BLaER1 treated with 17β-estradiol and CSF1 and Interleukin-3, amounts not matched to agents 10 nM and 100 nM (cell line): ENCODE results near the gene TBC1D16.

Experiments
- H3K27ac ChIP-seq, 11 experiments: shearing (Covaris generic); formaldehyde crosslinking; 2 replicates each; pipeline ENCODE4 v1.8.1; 2022
- H3K27me3 ChIP-seq, 11 experiments: shearing (Covaris generic); formaldehyde crosslinking; 2 replicates each; pipeline ENCODE4 v1.8.1; 2022
- H3K36me3 ChIP-seq, 11 experiments: shearing (Covaris generic); formaldehyde crosslinking; 2 replicates each; pipeline ENCODE4 v1.8.1; 2022
- H3K4me1 ChIP-seq, 10 experiments: shearing (Covaris generic); formaldehyde crosslinking; 2 replicates each; pipeline ENCODE4 v1.8.1; 2022
- H3K4me2 ChIP-seq, 11 experiments: shearing (Covaris generic); formaldehyde crosslinking; 2 replicates each; pipeline ENCODE4 v1.8.1; 2022
- H3K4me3 ChIP-seq, 10 experiments: shearing (Covaris generic); formaldehyde crosslinking; 2 replicates each; pipeline ENCODE4 v1.8.1; 2022
- H3K9ac ChIP-seq, 11 experiments: shearing (Covaris generic); formaldehyde crosslinking; 2 replicates each; pipeline ENCODE4 v1.8.1; 2022
- H3K9me3 ChIP-seq, 11 experiments: shearing (Covaris generic); formaldehyde crosslinking; replicated peaks in 1 of 11; 2 replicates each; pipeline ENCODE4 v1.8.1; 2022
- H4K20me1 ChIP-seq, 11 experiments: shearing (Covaris generic); formaldehyde crosslinking; 2 replicates each; pipeline ENCODE4 v1.8.1; 2022
- Cebpa-rat ChIP-seq, 11 experiments: shearing (Covaris generic); IDR thresholded peaks; 2 replicates each; pipeline ENCODE4 v1.8.1; 2022

Gene TBC1D16

GRCh38 chr17:79981090-79981489 lies 54.6 kb downstream of the TBC1D16 start:
- Histone ChIP-seq H3K9me3 (no peaks in the 10 kb centered on the region), H3K4me3 (no peak overlapping the region), H4K20me1 (peaks cover 3 to 73% (median 58%) of the 10 kb centered on the region in 11 experiments; a peak in 20 of 22 replicates), H3K27me3 (no peaks in the 10 kb centered on the region), H3K4me2 (0 out of 22 replicates have a peak overlapping the region, but pooled peaks of 1 of the 11 experiments have one; percentile 79), H3K4me1 (peaks cover 16 to 77% (median 71%) of the 10 kb centered on the region in 10 experiments), H3K9ac (no peak overlapping the region), H3K27ac (no peak overlapping the region), H3K36me3 (peaks cover 0 to 7% (median 0%) of the 10 kb centered on the region in 11 experiments; a peak in 3 of 22 replicates)
- TF ChIP-seq Cebpa-rat (IDR thresholded peaks at IDR 0.05): no peak

- H3K27me3 ChIP-seq: no peaks in the 10 kb centered on the region
- no peak for TF ChIP-seq Cebpa-rat (IDR thresholded peaks at IDR 0.05)
- no peaks in the 10 kb centered on the region for H3K9me3 ChIP-seq
- peak overlapping the region in 8 of 11 experiments; percentile 32 to 79 (median 68); a peak in 15 of 22 replicates for H3K4me2 ChIP-seq
- 0 out of 22 replicates have a peak overlapping the region, but pooled peaks of 1 of the 11 experiments have one; percentile 24 for H3K9ac ChIP-seq
- H3K4me1 ChIP-seq: peaks cover 18 to 77% (median 71%) of the 10 kb centered on the region in 10 experiments
- H4K20me1 ChIP-seq: peaks cover 3 to 76% (median 63%) of the 10 kb centered on the region in 11 experiments; a peak in 20 of 22 replicates
- H3K4me3 ChIP-seq: no peak overlapping the region
- peaks cover 0 to 7% (median 0%) of the 10 kb centered on the region in 11 experiments; a peak in 3 of 22 replicates for H3K36me3 ChIP-seq
- H3K27ac ChIP-seq: no peak overlapping the region
Observed at GRCh38 chr17:79980246-79981043, 55.2 kb downstream of the TBC1D16 start.

GRCh38 chr17:79979816-79980215 lies 55.9 kb downstream of the TBC1D16 start:
- Histone ChIP-seq H3K4me2 (peak overlapping the region in 8 of 11 experiments; percentile 32 to 79 (median 68); a peak in 15 of 22 replicates), H3K4me3 (no peak overlapping the region), H4K20me1 (peaks cover 3 to 76% (median 69%) of the 10 kb centered on the region in 11 experiments; a peak in 20 of 22 replicates), H3K9ac (0 out of 22 replicates have a peak overlapping the region, but pooled peaks of 1 of the 11 experiments have one; percentile 24), H3K27ac (no peak overlapping the region), H3K4me1 (peaks cover 18 to 77% (median 71%) of the 10 kb centered on the region in 10 experiments), H3K36me3 (peaks cover 0 to 7% (median 0%) of the 10 kb centered on the region in 11 experiments; a peak in 3 of 22 replicates), H3K27me3 (no peaks in the 10 kb centered on the region), H3K9me3 (no peaks in the 10 kb centered on the region)
- TF ChIP-seq Cebpa-rat (IDR thresholded peaks at IDR 0.05): no peak

- no peak overlapping the region for H3K4me3 ChIP-seq
- H3K27ac ChIP-seq: no peak overlapping the region
- peaks cover 3 to 81% (median 70%) of the 10 kb centered on the region in 11 experiments; a peak in 20 of 22 replicates for H4K20me1 ChIP-seq
- 0 out of 22 replicates have a peak overlapping the region, but pooled peaks of 1 of the 11 experiments have one; percentile 24 for H3K9ac ChIP-seq
- no peak for TF ChIP-seq Cebpa-rat (IDR thresholded peaks at IDR 0.05)
- H3K27me3 ChIP-seq: no peaks in the 10 kb centered on the region
- no peaks in the 10 kb centered on the region for H3K9me3 ChIP-seq
- H3K4me2 ChIP-seq: peak overlapping the region in 9 of 11 experiments; percentile 18 to 79 (median 67); a peak in 16 of 22 replicates
- peaks cover 18 to 78% (median 73%) of the 10 kb centered on the region in 10 experiments for H3K4me1 ChIP-seq
- peaks cover 0 to 7% (median 0%) of the 10 kb centered on the region in 11 experiments; a peak in 3 of 22 replicates for H3K36me3 ChIP-seq
Observed at GRCh38 chr17:79979221-79979741, 56.4 kb downstream of the TBC1D16 start.

GRCh38 chr17:79978548-79978855 lies 57.2 kb downstream of the TBC1D16 start:
- TF ChIP-seq Cebpa-rat (IDR thresholded peaks at IDR 0.05): no peak

DNA sequence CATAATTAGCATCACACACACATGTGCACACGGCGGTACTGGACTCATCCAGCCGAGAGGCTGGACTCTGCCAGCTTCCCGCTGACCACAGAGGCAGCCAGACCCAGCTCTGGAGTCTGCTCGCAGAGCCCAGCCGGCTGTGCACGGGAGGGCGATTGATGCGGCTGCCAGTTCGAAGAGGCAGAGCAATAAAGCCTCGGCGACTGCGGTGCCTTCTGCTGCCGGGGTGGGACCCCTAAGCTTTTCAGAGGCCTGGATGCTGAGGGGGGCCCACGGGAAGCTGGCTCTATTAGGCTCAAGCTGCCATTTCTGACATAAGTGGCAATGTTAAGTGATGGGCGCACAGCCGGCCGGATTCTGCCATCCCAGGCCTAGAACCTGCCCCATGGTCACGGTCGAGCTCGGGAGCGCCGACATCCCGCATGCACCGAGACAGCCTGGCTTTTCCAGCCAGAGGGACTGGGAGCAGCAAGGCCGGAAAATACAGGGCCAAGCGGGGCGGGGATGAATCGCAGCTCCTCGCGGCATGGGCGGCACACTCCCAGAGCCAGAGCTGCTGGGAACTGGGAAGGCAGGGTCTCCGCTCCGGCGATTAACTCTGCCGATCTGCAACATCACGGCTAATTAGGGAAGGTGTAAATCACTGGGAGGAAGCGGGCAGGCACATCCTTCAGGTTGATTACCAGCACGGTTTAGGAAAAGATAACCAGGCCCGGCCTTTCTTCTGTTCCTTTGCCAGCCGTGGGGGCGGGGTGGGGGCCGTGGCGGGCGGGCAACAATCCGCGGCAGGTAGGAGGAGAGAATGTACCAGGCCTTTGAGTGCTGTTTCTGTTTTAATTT lies 57.7 kb downstream of the TBC1D16 start:
- Histone ChIP-seq H3K4me2 (peak overlapping the region in 8 of 11 experiments; percentile 60 to 91 (median 82); a peak in 15 of 22 replicates), H3K4me1 (peaks cover 10 to 76% (median 71%) of the 10 kb centered on the region in 10 experiments), H3K9ac (no peak overlapping the region), H3K9me3 (no peaks in the 10 kb centered on the region), H3K4me3 (no peak overlapping the region), H3K27ac (no peak overlapping the region), H4K20me1 (peaks cover 3 to 78% (median 63%) of the 10 kb centered on the region in 11 experiments; a peak in 20 of 22 replicates), H3K36me3 (peaks cover 0 to 7% (median 0%) of the 10 kb centered on the region in 11 experiments; a peak in 3 of 22 replicates), H3K27me3 (no peaks in the 10 kb centered on the region)
- TF ChIP-seq Cebpa-rat (IDR thresholded peaks at IDR 0.05): no peak

More at GRCh38 chr17:79978548-79978855, 57.2 kb downstream of the TBC1D16 start:
- H3K27me3 ChIP-seq: no peaks in the 10 kb centered on the region
- H3K4me1 ChIP-seq: peaks cover 15 to 79% (median 74%) of the 10 kb centered on the region in 10 experiments
- peaks cover 3 to 84% (median 69%) of the 10 kb centered on the region in 11 experiments; a peak in 20 of 22 replicates for H4K20me1 ChIP-seq
- H3K9me3 ChIP-seq: no peaks in the 10 kb centered on the region
- peak overlapping the region in 6 of 11 experiments; percentile 34 to 79 (median 71); a peak in 6 of 22 replicates for H3K4me2 ChIP-seq
- no peak overlapping the region for H3K27ac ChIP-seq
- no peak overlapping the region for H3K9ac ChIP-seq
- H3K4me3 ChIP-seq: no peak overlapping the region
- H3K36me3 ChIP-seq: peaks cover 0 to 7% (median 0%) of the 10 kb centered on the region in 11 experiments; a peak in 3 of 22 replicates

- TF ChIP-seq Cebpa-rat (IDR thresholded peaks at IDR 0.05): no peak
- H3K9me3 ChIP-seq: no peaks in the 10 kb centered on the region
- 0 out of 22 replicates have a peak overlapping the region, but pooled peaks of 1 of the 11 experiments have one; percentile 6 for H3K9ac ChIP-seq
- no peak overlapping the region for H3K4me3 ChIP-seq
- peak overlapping the region in 2 of 11 experiments; percentile 17 to 42; a peak in 1 of 22 replicates for H3K27ac ChIP-seq
- H4K20me1 ChIP-seq: peaks cover 3 to 78% (median 60%) of the 10 kb centered on the region in 11 experiments; a peak in 20 of 22 replicates
- H3K27me3 ChIP-seq: no peaks in the 10 kb centered on the region
- H3K4me2 ChIP-seq: peak overlapping the region; percentile 21 to 91 (median 76); a peak in 20 of 22 replicates
- peaks cover 10 to 77% (median 71%) of the 10 kb centered on the region in 10 experiments for H3K4me1 ChIP-seq
- peaks cover 0 to 14% (median 3%) of the 10 kb centered on the region in 11 experiments; a peak in 4 of 22 replicates for H3K36me3 ChIP-seq
Observed at GRCh38 chr17:79977161-79977631, 58.5 kb downstream of the TBC1D16 start.

DNA sequence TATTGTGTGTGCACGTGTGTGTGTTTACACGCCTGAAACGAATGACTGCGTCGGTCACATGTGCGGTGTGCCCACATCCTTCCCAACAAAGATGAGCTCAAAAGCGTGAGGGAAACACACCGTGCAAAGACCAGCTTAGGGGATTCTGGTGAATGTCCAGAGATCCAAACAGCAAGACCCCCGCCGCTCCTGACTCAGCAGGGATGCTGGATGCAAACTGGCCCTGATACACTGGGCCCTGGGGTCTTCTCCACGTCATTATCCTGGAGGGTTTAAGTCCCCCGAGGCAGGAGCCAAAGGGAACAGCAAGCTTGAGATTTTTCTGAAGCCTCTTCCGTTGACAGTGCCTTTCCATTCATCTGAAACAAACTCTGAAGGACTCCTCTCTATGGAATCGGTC lies 59.2 kb downstream of the TBC1D16 start:
- H3K4me2 ChIP-seq: peak overlapping the region; percentile 21 to 91 (median 76)
- H3K36me3 ChIP-seq: peaks cover 0 to 20% (median 3%) of the 10 kb centered on the region in 11 experiments; a peak in 5 of 22 replicates
- H3K9me3 ChIP-seq: no peaks in the 10 kb centered on the region
- no peak overlapping the region for H3K4me3 ChIP-seq
- H3K4me1 ChIP-seq: peaks cover 10 to 84% (median 77%) of the 10 kb centered on the region in 10 experiments
- H3K27me3 ChIP-seq: no peaks in the 10 kb centered on the region
- H3K9ac ChIP-seq: peak overlapping the region in 3 of 11 experiments; percentile 6 to 23 (median 6); a peak in 1 of 22 replicates
- H3K27ac ChIP-seq: peak overlapping the region in 2 of 11 experiments; percentile 17 to 42; a peak in 1 of 22 replicates
- peaks cover 3 to 75% (median 60%) of the 10 kb centered on the region in 11 experiments; a peak in 20 of 22 replicates for H4K20me1 ChIP-seq
- TF ChIP-seq Cebpa-rat (IDR thresholded peaks at IDR 0.05): no peak
